GM12875 (cell line): Measurements from ENCODE around the gene RGS19.

ENCODE experiments used
- H3K4me3 ChIP-seq: one replicate; pipeline ENCODE4 v1.5.1; 2011; ENCODE audit warnings: low read depth, low read length, control low read depth
- TF ChIP-seq, protein P1 (sequence below): IDR thresholded peaks from 2 replicates; pipeline ENCODE4 v1.5.1; 2011; ENCODE audit warnings: low read depth, mild to moderate bottlenecking, control low read depth, inconsistent platforms, low read length, moderate library complexity, borderline replicate concordance; ENCODE audit not compliant: insufficient read depth

RGS19 gene

DNA sequence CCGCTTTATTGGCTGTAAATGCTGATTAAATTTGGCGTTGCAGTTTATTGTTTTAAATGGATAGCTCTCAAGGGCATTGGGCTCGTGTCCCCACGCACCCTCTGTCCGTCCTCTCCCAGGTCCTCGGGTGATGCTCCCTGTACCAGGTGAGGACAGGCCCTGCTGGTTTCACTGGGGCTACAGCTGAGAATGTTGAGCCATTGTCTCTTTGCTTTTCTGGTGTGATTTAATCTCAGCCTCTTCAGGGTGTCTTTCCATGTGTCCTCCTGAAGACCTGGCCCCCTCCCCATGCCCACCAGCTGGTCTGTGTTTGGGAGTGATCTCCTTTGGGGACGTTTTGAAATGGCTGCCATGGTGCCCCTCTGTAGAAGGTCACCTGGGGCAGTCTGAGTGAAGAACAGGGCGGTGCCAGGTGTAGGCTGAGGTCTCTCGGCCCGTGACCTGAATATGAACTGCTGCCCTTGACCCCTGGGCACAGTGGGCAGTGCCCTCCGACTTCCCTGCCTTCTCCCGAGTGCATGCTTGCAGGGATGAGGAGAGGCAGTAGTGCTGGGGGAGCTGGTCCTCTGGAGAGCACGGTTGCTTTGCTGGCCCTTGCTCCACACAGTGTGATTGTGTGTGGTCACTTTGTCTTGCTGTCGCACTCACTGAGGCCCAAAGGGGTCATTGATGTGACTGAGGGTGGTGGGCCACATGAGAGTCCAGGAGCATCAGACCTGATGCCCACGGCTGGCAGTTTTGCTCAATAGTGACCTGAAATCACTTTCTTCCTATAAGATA, 55.8 kb downstream of the RGS19 start:
- TF ChIP-seq, protein P1, sequence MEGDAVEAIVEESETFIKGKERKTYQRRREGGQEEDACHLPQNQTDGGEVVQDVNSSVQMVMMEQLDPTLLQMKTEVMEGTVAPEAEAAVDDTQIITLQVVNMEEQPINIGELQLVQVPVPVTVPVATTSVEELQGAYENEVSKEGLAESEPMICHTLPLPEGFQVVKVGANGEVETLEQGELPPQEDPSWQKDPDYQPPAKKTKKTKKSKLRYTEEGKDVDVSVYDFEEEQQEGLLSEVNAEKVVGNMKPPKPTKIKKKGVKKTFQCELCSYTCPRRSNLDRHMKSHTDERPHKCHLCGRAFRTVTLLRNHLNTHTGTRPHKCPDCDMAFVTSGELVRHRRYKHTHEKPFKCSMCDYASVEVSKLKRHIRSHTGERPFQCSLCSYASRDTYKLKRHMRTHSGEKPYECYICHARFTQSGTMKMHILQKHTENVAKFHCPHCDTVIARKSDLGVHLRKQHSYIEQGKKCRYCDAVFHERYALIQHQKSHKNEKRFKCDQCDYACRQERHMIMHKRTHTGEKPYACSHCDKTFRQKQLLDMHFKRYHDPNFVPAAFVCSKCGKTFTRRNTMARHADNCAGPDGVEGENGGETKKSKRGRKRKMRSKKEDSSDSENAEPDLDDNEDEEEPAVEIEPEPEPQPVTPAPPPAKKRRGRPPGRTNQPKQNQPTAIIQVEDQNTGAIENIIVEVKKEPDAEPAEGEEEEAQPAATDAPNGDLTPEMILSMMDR: no peak
- no peak overlapping the region for H3K4me3 ChIP-seq
